GM21381 (cell line): ENCODE measurements around the gene ZNF609.

ENCODE experiments used
- ATAC-seq: cut with Tn5 transposase; IDR thresholded peaks from one replicate; pipeline ENCODE4 v1.9.1; 2021; ENCODE audit warnings: mild to moderate bottlenecking, moderate library complexity; ENCODE audit not compliant: unreplicated experiment

ZNF609 gene

GRCh38 chr15:64502151-64502550 is 41.8 kb downstream of the ZNF609 start:
- no peak for ATAC-seq

- ATAC-seq = no peak
Observed at GRCh38 chr15:64502551-64502950, 42.2 kb downstream of the ZNF609 start.

GRCh38 chr15:64503197-64503596 is 42.8 kb downstream of the ZNF609 start:
- no peak for ATAC-seq

DNA sequence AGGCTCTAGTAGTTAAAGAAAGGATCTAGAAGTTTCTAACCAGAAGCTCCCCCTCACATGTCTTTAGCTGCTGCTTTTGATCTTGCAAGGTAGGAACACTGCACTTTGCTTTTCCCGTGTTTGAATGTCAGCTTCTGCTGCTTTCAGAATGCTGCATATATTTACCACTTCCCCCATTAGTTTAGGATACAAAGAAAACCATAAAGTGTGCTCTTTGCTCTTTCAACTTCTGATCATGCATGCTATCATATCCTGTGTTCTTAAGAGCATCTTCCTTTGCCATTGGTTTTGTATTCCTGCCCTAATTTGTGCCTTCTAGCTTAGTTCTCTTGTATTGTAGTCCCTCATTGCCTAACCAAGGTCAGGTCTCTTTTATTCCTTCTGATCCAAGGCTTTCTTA is 43.3 kb downstream of the ZNF609 start:
- no peak for ATAC-seq

DNA sequence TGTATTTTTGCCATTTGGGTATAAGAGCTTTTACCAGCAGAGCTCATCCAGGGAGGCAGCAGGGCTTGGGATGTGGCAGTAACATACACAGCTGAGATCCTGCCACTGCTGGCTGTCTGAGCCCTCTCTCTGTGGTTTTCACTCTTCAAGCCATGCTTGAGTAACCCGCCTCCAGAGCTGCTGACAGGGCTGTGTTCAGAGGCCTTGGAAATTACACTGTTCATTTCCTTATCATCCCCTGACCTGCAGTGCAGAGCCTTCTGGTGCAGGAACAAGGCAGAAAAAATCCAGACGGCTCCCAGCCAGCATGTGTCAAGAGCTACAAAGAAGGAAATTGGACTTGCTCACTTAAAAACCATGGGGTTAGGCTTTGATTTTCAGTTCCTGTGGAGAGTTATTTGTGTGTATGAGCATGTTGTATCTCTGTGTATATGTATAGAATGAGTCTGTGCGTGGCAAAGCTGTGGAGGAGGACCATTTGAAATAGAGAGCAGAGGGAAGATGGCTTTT is 47.0 kb downstream of the ZNF609 start:
- ATAC-seq = peak; percentile 65

DNA sequence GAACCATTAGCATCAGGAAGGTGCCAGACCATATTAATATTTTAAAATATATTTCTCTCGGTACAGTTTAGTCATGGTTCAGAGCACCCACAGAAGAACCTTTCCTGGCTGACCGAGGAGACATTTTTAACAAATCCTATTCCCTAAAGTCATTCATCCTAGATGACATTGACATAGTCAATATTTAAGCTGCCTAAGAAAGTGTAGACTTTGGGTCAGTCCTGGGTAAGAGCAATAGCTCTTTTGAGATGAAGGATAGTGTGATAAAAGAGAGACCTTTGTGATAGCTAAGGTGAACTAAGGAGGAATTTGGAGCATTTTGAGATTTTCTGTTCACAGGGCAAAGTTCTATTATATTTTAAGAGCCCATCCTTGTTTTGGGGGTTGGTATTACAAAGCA is 47.5 kb downstream of the ZNF609 start:
- ATAC-seq = no peak

GRCh38 chr15:64513823-64514222 is 53.4 kb downstream of the ZNF609 start:
- ATAC-seq = no peak

GRCh38 chr15:64515196-64515595 is 54.8 kb downstream of the ZNF609 start:
- ATAC-seq = no peak

DNA sequence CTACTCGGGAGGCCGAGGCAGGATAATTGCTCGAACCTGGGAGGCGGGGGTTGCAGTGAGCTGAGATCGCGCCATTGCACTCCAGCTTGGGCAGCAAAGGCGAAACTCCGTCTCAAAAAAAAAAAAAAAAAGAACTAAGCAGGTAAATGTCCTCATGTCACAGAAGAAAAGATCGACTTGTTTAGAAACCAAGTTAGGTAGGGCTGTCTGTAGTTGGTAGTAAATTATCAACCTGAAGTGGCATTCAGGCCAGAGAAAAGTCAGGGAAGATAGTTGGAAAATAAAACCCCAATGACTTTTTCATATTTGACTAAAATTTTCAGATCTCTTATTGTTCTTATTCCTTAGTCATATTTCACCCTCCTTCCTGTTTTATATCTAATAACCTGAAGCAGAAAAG is 55.4 kb downstream of the ZNF609 start:
- no peak for ATAC-seq

DNA sequence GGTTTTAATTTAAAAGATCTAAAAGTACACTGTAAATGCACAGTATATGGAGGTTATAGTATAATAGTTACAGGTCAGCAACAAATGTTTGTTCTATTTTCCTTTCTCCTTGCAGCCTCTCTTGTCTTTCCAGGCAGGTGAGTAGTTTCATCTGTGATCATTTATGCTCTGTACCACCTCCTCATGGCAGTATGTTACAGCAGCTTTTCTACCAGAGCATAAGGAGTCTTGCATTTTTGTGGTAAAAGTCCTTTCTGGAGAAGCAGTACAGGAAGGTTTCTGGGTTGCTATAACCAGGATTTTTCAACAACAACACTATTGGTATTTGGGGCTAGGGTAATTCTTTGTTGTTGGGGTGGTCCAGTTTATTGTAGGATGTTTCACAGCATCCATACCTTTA is 59.5 kb downstream of the ZNF609 start:
- ATAC-seq = no peak

- no peak for ATAC-seq
Observed at GRCh38 chr15:64521201-64521600, 60.8 kb downstream of the ZNF609 start.

DNA sequence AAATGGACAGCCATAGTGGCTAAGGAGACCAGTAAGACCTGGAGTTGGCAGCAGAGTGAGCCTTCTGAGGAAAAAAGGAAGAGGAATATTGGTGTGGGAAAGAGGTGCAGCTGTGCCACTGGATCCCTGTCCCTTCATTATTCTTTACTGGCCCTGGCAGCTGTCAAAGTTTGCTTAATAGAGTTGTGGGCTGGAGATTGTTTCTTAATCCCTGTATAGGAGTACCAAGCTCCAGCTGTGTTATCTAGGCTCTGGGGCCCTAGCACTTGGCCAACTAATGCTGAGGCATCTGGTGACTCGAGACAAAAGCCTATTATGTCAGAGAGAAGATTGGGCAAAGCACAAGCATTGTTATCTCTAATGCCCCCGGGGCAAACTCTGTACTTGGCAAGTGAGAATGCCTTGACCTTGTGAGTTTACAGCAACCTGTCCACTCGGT is 61.4 kb downstream of the ZNF609 start:
- ATAC-seq = no peak

DNA sequence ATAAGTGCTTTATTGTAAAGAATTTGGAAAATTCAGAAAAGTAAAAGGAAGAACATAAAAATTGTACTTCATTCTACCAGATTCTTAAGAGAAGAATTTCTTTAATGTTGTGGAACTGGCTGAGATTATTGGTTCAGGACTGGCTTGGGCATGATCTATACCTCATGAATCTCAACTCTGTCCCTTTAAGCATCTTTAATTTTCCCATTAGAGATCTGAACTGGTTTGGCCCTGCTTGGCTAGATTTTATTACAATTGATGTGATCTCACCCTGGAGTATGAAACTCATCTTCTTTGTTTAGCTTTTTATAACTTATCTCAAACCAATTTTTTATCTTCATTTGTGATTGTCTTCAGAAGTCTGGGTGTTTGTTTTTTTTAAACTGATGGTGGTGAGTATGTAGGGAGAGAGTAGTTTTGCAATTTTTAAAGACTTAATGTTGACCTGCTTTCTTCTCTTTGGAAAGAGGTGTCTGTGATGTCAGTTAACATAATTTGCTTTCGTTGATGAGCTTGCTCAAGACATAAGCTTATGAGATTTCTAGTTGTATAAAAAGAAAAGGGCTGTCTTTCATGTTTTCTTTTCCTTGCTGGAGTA is 61.9 kb downstream of the ZNF609 start:
- no peak for ATAC-seq

DNA sequence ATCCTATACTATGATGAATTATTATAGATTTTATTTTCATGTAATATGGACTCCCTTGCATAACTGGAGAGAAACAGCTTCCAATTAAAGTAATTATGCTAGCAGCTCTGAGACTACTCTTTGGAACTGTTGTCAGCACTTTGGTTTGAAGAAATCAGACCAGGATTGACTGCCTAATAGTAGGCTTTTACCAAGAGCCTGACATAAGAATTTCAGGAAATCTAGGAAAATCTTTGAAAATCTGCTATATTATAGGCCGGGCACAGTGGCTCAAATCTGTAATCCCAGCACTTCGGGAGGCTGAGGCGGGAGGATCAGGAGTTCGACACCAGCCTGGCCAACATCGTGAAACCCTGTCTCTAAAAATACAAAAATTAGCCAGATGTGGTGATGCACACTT is 62.9 kb downstream of the ZNF609 start:
- ATAC-seq = no peak

DNA sequence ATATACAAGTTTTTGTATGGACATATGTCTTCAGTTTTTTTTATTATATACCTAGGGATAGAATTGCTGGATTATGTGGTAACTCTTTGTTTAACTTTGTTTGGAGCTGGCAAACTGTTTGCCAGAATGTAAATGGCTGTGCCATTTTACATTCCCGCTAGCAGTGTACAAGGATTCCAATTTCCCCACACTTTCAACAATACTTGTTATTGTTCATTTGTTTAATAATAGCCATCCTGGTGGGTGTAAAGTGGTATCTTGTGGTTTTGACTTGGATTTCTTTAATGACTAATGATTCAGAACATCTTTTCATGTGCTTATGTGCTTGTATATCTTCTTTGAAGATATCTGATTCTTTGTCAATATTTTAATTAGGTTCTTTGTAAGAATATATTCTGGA is 64.4 kb downstream of the ZNF609 start:
- no peak for ATAC-seq

GRCh38 chr15:64525828-64526530 is 65.6 kb downstream of the ZNF609 start:
- no peak for ATAC-seq

GRCh38 chr15:64527263-64527984 is 67.0 kb downstream of the ZNF609 start:
- ATAC-seq = no peak

GRCh38 chr15:64528871-64529270 is 68.5 kb downstream of the ZNF609 start:
- no peak for ATAC-seq

- no peak for ATAC-seq
Observed at GRCh38 chr15:64530472-64530871, 70.1 kb downstream of the ZNF609 start.

DNA sequence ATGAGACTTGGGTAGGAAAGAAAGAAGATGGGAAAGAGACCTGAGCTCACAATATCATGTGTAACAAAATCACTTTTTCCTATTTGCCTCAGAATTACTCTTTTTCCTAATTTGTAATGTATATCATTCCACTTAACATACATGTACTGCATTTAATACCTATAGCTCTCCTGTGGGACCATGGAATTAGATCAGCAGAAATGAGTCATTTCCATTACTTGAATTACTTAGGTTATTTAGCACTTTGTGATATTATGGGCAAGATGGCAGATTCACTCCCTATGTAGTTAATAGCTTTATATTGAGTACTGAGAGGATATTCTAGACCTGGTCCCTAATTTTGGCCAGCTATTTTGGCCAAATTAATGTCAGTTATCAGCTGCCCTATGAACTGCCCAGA is 70.5 kb downstream of the ZNF609 start:
- ATAC-seq = no peak

DNA sequence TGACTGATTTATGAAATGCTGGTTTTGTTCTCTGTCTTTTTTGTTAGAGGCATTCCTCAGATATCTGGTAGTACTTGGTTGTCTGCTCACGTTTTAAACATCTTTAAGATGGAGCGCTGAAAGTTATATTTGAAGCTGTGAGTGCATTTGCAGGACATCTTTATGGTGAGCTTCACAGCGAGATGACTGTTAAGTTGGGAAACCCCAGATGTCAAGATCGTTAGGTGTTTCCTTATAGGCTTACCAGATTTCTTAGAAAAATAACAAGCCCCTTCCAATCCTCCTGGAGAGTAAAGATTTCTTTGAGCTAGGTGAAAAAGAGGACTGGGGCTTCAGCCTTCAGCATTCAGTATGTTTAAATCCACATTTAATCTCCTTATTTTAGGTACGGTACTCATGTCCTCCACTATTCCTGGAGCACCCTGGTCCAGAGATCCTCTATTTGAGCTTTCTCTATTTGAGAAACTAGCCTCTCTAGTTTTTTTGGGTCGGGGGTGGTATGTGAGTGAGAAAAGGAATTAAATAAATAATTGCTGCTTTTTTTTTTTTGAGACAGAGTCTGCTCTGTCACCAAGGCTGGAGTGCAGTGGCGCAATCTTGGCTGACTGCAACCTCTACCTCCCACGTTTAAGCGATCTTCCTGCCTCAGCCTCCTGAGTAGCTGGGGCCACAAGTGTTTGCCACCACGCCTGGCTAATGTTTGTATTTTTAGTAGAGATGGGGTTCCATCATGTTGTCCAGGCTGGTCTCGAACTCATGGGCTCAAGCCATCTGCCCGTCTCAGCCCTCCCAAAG is 72.3 kb downstream of the ZNF609 start:
- no peak for ATAC-seq
